Measurements from ENCODE around the gene LHFPL2. TPM values are rescaled to one million over a fixed set of nuclear protein-coding genes. Genes with fewer than 3 reads are reported as not detected.

LHFPL2 gene
- total and polyA plus RNA-seq, 9 of the 15 experiments (the other 6 are each of a cell fraction or from before 2014, with no cell fraction given): 1.0 to 6.6 (median 4.6) TPM

DNA sequence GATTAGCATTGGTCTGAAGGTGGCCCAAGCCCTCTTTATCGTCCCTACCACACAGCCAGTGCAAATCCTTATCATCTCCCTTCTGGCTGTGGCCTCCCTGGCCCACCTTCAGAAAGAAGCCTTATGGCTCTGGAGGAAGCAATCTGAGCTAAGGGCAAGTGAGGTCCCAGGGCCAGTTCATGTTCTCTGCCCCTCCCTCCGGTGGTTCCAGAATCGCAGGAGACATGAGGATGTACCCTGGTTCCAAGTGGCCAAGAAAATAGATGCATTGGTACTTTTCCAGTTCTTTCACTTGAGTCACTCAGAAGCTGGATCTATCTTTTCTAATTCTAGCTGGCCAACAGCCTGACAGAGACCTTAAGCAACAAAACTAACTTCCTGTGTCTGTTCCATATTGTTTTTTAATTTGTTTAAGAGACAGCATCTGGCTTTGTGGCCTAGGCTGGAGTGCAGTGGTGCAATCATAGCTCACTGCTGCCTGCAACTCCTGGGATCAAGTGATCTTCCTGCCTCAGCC is 60.7 kb downstream of the LHFPL2 start (continued):
- TF ChIP-seq, protein P1, sequence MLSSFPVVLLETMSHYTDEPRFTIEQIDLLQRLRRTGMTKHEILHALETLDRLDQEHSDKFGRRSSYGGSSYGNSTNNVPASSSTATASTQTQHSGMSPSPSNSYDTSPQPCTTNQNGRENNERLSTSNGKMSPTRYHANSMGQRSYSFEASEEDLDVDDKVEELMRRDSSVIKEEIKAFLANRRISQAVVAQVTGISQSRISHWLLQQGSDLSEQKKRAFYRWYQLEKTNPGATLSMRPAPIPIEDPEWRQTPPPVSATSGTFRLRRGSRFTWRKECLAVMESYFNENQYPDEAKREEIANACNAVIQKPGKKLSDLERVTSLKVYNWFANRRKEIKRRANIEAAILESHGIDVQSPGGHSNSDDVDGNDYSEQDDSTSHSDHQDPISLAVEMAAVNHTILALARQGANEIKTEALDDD (IDR thresholded peaks at IDR 0.05): no peak
- TF ChIP-seq SMAD4 (CRISPR knock-in tag; conservative IDR thresholded peaks at IDR 0.05) (peak; percentile 95), ZC3H11A (IDR thresholded peaks at IDR 0.05; ENCODE audit: low read depth, low read length) (no peak), PPARD (CRISPR knock-in tag; IDR thresholded peaks at IDR 0.05) (no peak), SIRT6 (IDR thresholded peaks at IDR 0.05; ENCODE audit: low read depth, low read length) (no peak), RBM17 (IDR thresholded peaks at IDR 0.05; ENCODE audit: borderline replicate concordance, low read depth, low read length) (no peak), L3MBTL2 (IDR thresholded peaks at IDR 0.05) (peak; percentile 59; the same call in 1 of the 2 replicates), ZNF282 (CRISPR knock-in tag; IDR thresholded peaks at IDR 0.05) (no peak), JUND (IDR thresholded peaks at IDR 0.05; ENCODE audit: borderline replicate concordance, low read depth, low read length) (peak; percentile 69; the same call in 1 of the 2 replicates), JUND (tag; IDR thresholded peaks at IDR 0.05; ENCODE audit: borderline replicate concordance, low read depth, low read length) (peak; percentile 55; the same call in 1 of the 3 replicates), ZNF124 (CRISPR knock-in tag; IDR thresholded peaks at IDR 0.05) (no peak), POLR3A (IDR thresholded peaks at IDR 0.05; ENCODE audit: borderline replicate concordance, extremely low read depth, insufficient read depth, insufficient read length) (no peak)
- TF ChIP-seq, protein P2, sequence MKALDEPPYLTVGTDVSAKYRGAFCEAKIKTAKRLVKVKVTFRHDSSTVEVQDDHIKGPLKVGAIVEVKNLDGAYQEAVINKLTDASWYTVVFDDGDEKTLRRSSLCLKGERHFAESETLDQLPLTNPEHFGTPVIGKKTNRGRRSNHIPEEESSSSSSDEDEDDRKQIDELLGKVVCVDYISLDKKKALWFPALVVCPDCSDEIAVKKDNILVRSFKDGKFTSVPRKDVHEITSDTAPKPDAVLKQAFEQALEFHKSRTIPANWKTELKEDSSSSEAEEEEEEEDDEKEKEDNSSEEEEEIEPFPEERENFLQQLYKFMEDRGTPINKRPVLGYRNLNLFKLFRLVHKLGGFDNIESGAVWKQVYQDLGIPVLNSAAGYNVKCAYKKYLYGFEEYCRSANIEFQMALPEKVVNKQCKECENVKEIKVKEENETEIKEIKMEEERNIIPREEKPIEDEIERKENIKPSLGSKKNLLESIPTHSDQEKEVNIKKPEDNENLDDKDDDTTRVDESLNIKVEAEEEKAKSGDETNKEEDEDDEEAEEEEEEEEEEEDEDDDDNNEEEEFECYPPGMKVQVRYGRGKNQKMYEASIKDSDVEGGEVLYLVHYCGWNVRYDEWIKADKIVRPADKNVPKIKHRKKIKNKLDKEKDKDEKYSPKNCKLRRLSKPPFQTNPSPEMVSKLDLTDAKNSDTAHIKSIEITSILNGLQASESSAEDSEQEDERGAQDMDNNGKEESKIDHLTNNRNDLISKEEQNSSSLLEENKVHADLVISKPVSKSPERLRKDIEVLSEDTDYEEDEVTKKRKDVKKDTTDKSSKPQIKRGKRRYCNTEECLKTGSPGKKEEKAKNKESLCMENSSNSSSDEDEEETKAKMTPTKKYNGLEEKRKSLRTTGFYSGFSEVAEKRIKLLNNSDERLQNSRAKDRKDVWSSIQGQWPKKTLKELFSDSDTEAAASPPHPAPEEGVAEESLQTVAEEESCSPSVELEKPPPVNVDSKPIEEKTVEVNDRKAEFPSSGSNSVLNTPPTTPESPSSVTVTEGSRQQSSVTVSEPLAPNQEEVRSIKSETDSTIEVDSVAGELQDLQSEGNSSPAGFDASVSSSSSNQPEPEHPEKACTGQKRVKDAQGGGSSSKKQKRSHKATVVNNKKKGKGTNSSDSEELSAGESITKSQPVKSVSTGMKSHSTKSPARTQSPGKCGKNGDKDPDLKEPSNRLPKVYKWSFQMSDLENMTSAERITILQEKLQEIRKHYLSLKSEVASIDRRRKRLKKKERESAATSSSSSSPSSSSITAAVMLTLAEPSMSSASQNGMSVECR (CRISPR knock-in tag; IDR thresholded peaks at IDR 0.05): no peak
- TF ChIP-seq, protein P3, sequence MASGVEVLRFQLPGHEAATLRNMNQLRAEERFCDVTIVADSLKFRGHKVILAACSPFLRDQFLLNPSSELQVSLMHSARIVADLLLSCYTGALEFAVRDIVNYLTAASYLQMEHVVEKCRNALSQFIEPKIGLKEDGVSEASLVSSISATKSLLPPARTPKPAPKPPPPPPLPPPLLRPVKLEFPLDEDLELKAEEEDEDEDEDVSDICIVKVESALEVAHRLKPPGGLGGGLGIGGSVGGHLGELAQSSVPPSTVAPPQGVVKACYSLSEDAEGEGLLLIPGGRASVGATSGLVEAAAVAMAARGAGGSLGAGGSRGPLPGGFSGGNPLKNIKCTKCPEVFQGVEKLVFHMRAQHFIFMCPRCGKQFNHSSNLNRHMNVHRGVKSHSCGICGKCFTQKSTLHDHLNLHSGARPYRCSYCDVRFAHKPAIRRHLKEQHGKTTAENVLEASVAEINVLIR (CRISPR knock-in tag; IDR thresholded peaks at IDR 0.05): no peak
- TF ChIP-seq, protein P4, sequence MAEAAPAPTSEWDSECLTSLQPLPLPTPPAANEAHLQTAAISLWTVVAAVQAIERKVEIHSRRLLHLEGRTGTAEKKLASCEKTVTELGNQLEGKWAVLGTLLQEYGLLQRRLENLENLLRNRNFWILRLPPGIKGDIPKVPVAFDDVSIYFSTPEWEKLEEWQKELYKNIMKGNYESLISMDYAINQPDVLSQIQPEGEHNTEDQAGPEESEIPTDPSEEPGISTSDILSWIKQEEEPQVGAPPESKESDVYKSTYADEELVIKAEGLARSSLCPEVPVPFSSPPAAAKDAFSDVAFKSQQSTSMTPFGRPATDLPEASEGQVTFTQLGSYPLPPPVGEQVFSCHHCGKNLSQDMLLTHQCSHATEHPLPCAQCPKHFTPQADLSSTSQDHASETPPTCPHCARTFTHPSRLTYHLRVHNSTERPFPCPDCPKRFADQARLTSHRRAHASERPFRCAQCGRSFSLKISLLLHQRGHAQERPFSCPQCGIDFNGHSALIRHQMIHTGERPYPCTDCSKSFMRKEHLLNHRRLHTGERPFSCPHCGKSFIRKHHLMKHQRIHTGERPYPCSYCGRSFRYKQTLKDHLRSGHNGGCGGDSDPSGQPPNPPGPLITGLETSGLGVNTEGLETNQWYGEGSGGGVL (CRISPR knock-in tag; IDR thresholded peaks at IDR 0.05): no peak
- TF ChIP-seq, protein P5, sequence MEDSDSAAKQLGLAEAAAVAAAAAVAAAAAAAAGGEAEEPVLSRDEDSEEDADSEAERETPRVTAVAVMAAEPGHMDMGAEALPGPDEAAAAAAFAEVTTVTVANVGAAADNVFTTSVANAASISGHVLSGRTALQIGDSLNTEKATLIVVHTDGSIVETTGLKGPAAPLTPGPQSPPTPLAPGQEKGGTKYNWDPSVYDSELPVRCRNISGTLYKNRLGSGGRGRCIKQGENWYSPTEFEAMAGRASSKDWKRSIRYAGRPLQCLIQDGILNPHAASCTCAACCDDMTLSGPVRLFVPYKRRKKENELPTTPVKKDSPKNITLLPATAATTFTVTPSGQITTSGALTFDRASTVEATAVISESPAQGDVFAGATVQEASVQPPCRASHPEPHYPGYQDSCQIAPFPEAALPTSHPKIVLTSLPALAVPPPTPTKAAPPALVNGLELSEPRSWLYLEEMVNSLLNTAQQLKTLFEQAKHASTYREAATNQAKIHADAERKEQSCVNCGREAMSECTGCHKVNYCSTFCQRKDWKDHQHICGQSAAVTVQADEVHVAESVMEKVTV (CRISPR knock-in tag; IDR thresholded peaks at IDR 0.05): no peak
- TF ChIP-seq, protein P6, sequence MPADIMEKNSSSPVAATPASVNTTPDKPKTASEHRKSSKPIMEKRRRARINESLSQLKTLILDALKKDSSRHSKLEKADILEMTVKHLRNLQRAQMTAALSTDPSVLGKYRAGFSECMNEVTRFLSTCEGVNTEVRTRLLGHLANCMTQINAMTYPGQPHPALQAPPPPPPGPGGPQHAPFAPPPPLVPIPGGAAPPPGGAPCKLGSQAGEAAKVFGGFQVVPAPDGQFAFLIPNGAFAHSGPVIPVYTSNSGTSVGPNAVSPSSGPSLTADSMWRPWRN (IDR thresholded peaks at IDR 0.05; ENCODE audit: low read depth): peak; percentile 85

Measured in K562 (cell line).